ENCODE data around the gene CSTPP1.

The CSTPP1 gene

GRCh38 chr11:46970913-46971625 lies 34.5 kb downstream of the CSTPP1 start:
- Histone ChIP-seq H3K79me1 (ENCODE audit: low read length) (no peaks in the 10 kb centered on the region), H3K4me1 (ENCODE audit: control insufficient read depth in 1 of 2, insufficient read depth in 2 of 2, low read length in 2 of 2) (no peaks in the 10 kb centered on the region), H3K4me2 (ENCODE audit: low read length) (no peak overlapping the region), H2AK5ac (ENCODE audit: low read length) (no peak overlapping the region), H3K18ac (ENCODE audit: low read length) (no peak overlapping the region), H2BK5ac (ENCODE audit: low read depth, low read length, poor library complexity) (no peak overlapping the region), H3K14ac (ENCODE audit: low read length) (no peak overlapping the region), H4K8ac (ENCODE audit: low read depth, low read length) (no peak overlapping the region), H3K4ac (ENCODE audit: low read depth, low read length) (no peak overlapping the region), H4K12ac (ENCODE audit: low read depth, low read length) (no peak overlapping the region), H3K79me2 (ENCODE audit: control insufficient read depth, insufficient read depth, low read length, poor library complexity) (no peaks in the 10 kb centered on the region), H3K9ac (ENCODE audit: low read length) (no peak overlapping the region), H4K91ac (ENCODE audit: low read depth, low read length) (no peak overlapping the region), H3K4me3 (ENCODE audit: low read depth, low read length) (no peak overlapping the region), H3K27ac (ENCODE audit: low read depth, low read length) (no peak overlapping the region), H3K27me3 (ENCODE audit: insufficient read depth, low read length) (no peaks in the 10 kb centered on the region), H3K23ac (ENCODE audit: low read length) (no peak overlapping the region), H2BK120ac (ENCODE audit: insufficient read depth, low read length, poor library complexity) (no peak overlapping the region), H3K9me3 (ENCODE audit: insufficient read depth, low read depth, low read length) (no peaks in the 10 kb centered on the region), H3K36me3 (ENCODE audit: control insufficient read depth in 1 of 2, insufficient read depth in 2 of 2, low read length in 2 of 2) (peaks cover 1 to 6% of the 10 kb centered on the region in 2 experiments), H2AFZ (ENCODE audit: insufficient read depth, low read length, poor library complexity) (no peak overlapping the region), H2BK12ac (ENCODE audit: low read length) (no peak overlapping the region)
- no CpG with 5 or more reads among the region's 3 CpGs for WGBS (ENCODE audit: extremely low coverage, insufficient coverage, insufficient read length)
- no peak for DNase-seq

GRCh38 chr11:46972343-46972742 lies 35.8 kb downstream of the CSTPP1 start:
- Histone ChIP-seq H4K12ac (ENCODE audit: low read depth, low read length) (no peak overlapping the region), H2BK12ac (ENCODE audit: low read length) (no peak overlapping the region), H3K4me2 (ENCODE audit: low read length) (no peak overlapping the region), H3K79me2 (ENCODE audit: control insufficient read depth, insufficient read depth, low read length, poor library complexity) (no peaks in the 10 kb centered on the region), H3K4me3 (ENCODE audit: low read depth, low read length) (no peak overlapping the region), H4K8ac (ENCODE audit: low read depth, low read length) (no peak overlapping the region), H3K27ac (ENCODE audit: low read depth, low read length) (no peak overlapping the region), H3K18ac (ENCODE audit: low read length) (no peak overlapping the region), H3K9ac (ENCODE audit: low read length) (no peak overlapping the region), H3K9me3 (ENCODE audit: insufficient read depth, low read depth, low read length) (no peaks in the 10 kb centered on the region), H3K4me1 (ENCODE audit: control insufficient read depth in 1 of 2, insufficient read depth in 2 of 2, low read length in 2 of 2) (peaks cover 0 to 3% of the 10 kb centered on the region in 2 experiments), H2AFZ (ENCODE audit: insufficient read depth, low read length, poor library complexity) (no peak overlapping the region), H3K4ac (ENCODE audit: low read depth, low read length) (no peak overlapping the region), H3K79me1 (ENCODE audit: low read length) (no peaks in the 10 kb centered on the region), H3K14ac (ENCODE audit: low read length) (no peak overlapping the region), H2BK120ac (ENCODE audit: insufficient read depth, low read length, poor library complexity) (no peak overlapping the region), H3K23ac (ENCODE audit: low read length) (no peak overlapping the region), H3K36me3 (ENCODE audit: control insufficient read depth in 1 of 2, insufficient read depth in 2 of 2, low read length in 2 of 2) (peaks cover 1 to 6% of the 10 kb centered on the region in 2 experiments), H4K91ac (ENCODE audit: low read depth, low read length) (no peak overlapping the region), H3K27me3 (ENCODE audit: insufficient read depth, low read length) (no peaks in the 10 kb centered on the region), H2AK5ac (ENCODE audit: low read length) (no peak overlapping the region), H2BK5ac (ENCODE audit: low read depth, low read length, poor library complexity) (no peak overlapping the region)
- WGBS (ENCODE audit: extremely low coverage, insufficient coverage, insufficient read length) = no CpG with 5 or more reads among the region's 2 CpGs
- no peak for DNase-seq

- Histone ChIP-seq H3K4me3 (ENCODE audit: low read depth, low read length) (no peak overlapping the region), H3K27me3 (ENCODE audit: insufficient read depth, low read length) (no peaks in the 10 kb centered on the region), H3K14ac (ENCODE audit: low read length) (no peak overlapping the region), H3K27ac (ENCODE audit: low read depth, low read length) (no peak overlapping the region), H3K4me1 (ENCODE audit: control insufficient read depth in 1 of 2, insufficient read depth in 2 of 2, low read length in 2 of 2) (peaks cover 0 to 3% of the 10 kb centered on the region in 2 experiments), H3K9ac (ENCODE audit: low read length) (no peak overlapping the region), H3K79me1 (ENCODE audit: low read length) (no peaks in the 10 kb centered on the region), H3K36me3 (ENCODE audit: control insufficient read depth in 1 of 2, insufficient read depth in 2 of 2, low read length in 2 of 2) (peaks cover 1 to 6% of the 10 kb centered on the region in 2 experiments), H3K18ac (ENCODE audit: low read length) (no peak overlapping the region), H3K79me2 (ENCODE audit: control insufficient read depth, insufficient read depth, low read length, poor library complexity) (no peaks in the 10 kb centered on the region), H3K9me3 (ENCODE audit: insufficient read depth, low read depth, low read length) (no peaks in the 10 kb centered on the region), H2AK5ac (ENCODE audit: low read length) (no peak overlapping the region), H2BK12ac (ENCODE audit: low read length) (no peak overlapping the region), H4K12ac (ENCODE audit: low read depth, low read length) (no peak overlapping the region), H2BK120ac (ENCODE audit: insufficient read depth, low read length, poor library complexity) (no peak overlapping the region), H3K4ac (ENCODE audit: low read depth, low read length) (no peak overlapping the region), H3K4me2 (ENCODE audit: low read length) (no peak overlapping the region), H2AFZ (ENCODE audit: insufficient read depth, low read length, poor library complexity) (no peak overlapping the region), H3K23ac (ENCODE audit: low read length) (no peak overlapping the region), H2BK5ac (ENCODE audit: low read depth, low read length, poor library complexity) (no peak overlapping the region), H4K8ac (ENCODE audit: low read depth, low read length) (no peak overlapping the region), H4K91ac (ENCODE audit: low read depth, low read length) (no peak overlapping the region)
- no peak for DNase-seq
- no CpG with 5 or more reads among the region's 2 CpGs for WGBS (ENCODE audit: extremely low coverage, insufficient coverage, insufficient read length)
Measured at GRCh38 chr11:46972821-46973220, 36.3 kb downstream of the CSTPP1 start.

- Histone ChIP-seq H3K9ac (ENCODE audit: low read length) (no peak overlapping the region), H3K27me3 (ENCODE audit: insufficient read depth, low read length) (no peaks in the 10 kb centered on the region), H3K4me2 (ENCODE audit: low read length) (no peak overlapping the region), H3K4me1 (ENCODE audit: control insufficient read depth in 1 of 2, insufficient read depth in 2 of 2, low read length in 2 of 2) (peaks cover 0 to 3% of the 10 kb centered on the region in 2 experiments), H3K27ac (ENCODE audit: low read depth, low read length) (no peak overlapping the region), H4K91ac (ENCODE audit: low read depth, low read length) (no peak overlapping the region), H3K4me3 (ENCODE audit: low read depth, low read length) (no peak overlapping the region), H2AK5ac (ENCODE audit: low read length) (no peak overlapping the region), H2BK12ac (ENCODE audit: low read length) (no peak overlapping the region), H3K14ac (ENCODE audit: low read length) (no peak overlapping the region), H3K9me3 (ENCODE audit: insufficient read depth, low read depth, low read length) (no peaks in the 10 kb centered on the region), H2BK120ac (ENCODE audit: insufficient read depth, low read length, poor library complexity) (no peak overlapping the region), H2AFZ (ENCODE audit: insufficient read depth, low read length, poor library complexity) (no peak overlapping the region), H3K79me1 (ENCODE audit: low read length) (no peaks in the 10 kb centered on the region), H3K36me3 (ENCODE audit: control insufficient read depth in 1 of 2, insufficient read depth in 2 of 2, low read length in 2 of 2) (peaks cover 1 to 6% of the 10 kb centered on the region in 2 experiments), H4K12ac (ENCODE audit: low read depth, low read length) (no peak overlapping the region), H3K18ac (ENCODE audit: low read length) (no peak overlapping the region), H3K4ac (ENCODE audit: low read depth, low read length) (no peak overlapping the region), H3K23ac (ENCODE audit: low read length) (no peak overlapping the region), H2BK5ac (ENCODE audit: low read depth, low read length, poor library complexity) (no peak overlapping the region), H4K8ac (ENCODE audit: low read depth, low read length) (no peak overlapping the region), H3K79me2 (ENCODE audit: control insufficient read depth, insufficient read depth, low read length, poor library complexity) (no peaks in the 10 kb centered on the region)
- WGBS (ENCODE audit: extremely low coverage, insufficient coverage, insufficient read length) = no CpG with 5 or more reads among the region's 5 CpGs
- no peak for DNase-seq
Measured at GRCh38 chr11:46976182-46976854, 39.8 kb downstream of the CSTPP1 start.
